Measurements from ENCODE around the gene DPP7.

- no peak for TF ChIP-seq POLR2A (IDR thresholded peaks at IDR 0.05)
- TF ChIP-seq, protein P1, sequence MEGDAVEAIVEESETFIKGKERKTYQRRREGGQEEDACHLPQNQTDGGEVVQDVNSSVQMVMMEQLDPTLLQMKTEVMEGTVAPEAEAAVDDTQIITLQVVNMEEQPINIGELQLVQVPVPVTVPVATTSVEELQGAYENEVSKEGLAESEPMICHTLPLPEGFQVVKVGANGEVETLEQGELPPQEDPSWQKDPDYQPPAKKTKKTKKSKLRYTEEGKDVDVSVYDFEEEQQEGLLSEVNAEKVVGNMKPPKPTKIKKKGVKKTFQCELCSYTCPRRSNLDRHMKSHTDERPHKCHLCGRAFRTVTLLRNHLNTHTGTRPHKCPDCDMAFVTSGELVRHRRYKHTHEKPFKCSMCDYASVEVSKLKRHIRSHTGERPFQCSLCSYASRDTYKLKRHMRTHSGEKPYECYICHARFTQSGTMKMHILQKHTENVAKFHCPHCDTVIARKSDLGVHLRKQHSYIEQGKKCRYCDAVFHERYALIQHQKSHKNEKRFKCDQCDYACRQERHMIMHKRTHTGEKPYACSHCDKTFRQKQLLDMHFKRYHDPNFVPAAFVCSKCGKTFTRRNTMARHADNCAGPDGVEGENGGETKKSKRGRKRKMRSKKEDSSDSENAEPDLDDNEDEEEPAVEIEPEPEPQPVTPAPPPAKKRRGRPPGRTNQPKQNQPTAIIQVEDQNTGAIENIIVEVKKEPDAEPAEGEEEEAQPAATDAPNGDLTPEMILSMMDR (IDR thresholded peaks at IDR 0.05) = no peak
These were observed 25.8 kb upstream of the DPP7 start for GRCh38 chr9:137140151-137141012.
